Measurements from ENCODE around the gene LRRC7.

LRRC7 gene

DNA sequence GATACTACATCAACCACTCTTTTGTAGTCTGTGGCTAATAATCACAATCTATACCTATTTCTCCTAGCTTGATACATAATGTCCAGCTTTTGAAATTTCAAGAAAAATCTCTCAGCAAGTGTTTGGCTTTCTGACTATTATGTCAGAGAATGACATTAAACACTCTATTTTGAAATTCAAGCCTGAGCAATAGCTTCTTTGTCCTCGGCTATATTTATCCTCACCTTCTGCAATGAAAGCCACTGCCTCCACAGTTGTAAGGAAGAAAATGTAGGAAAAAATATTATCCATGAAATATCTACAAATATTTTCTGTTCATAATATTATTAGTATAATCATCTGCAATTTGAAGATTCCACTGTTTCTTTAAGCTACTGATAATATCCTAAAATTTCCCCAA lies 22.1 kb downstream of the LRRC7 start:
- DNase-seq (ENCODE audit: low spot score) = no peak

GRCh38 chr1:69592341-69592740 lies 24.6 kb downstream of the LRRC7 start:
- DNase-seq (ENCODE audit: low spot score) = no peak

DNA sequence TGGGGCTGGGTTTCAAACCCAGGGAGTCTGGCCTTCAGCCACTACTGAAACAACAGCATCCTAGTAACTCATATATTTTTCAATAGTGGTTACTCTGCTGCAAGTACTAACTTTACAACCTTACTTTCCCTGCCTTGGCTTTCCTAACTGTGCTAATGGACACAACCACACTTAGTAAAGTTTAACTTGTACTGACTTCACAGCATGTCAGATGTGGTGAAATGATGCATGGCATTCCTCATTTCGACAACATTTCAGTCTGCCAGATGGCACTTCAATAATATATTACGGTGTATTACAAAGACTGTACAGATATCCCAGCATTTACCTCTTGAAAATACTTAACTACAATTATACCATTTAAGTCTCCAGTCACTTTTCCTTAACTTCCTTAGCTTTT lies 27.8 kb downstream of the LRRC7 start:
- DNase-seq (ENCODE audit: low spot score) = no peak

DNA sequence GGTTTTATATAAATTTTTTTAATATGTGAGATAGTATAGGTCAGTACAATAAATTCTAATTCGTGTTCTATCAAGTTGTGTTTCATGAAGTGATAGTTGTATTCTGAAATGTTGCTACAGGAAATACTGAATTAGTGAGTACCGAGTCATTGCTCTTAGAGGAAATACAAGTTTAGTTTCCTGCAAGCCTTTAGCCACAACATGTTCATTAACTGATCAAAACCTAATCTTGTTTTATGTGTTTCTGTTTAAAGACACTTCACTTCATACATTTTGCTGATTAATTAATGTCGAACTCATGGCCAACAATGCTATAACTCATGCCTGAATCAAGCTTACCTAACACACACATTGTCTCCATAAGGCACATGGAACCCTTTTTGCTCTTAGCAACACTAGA lies 43.6 kb downstream of the LRRC7 start:
- no peak for DNase-seq (ENCODE audit: low spot score)

DNA sequence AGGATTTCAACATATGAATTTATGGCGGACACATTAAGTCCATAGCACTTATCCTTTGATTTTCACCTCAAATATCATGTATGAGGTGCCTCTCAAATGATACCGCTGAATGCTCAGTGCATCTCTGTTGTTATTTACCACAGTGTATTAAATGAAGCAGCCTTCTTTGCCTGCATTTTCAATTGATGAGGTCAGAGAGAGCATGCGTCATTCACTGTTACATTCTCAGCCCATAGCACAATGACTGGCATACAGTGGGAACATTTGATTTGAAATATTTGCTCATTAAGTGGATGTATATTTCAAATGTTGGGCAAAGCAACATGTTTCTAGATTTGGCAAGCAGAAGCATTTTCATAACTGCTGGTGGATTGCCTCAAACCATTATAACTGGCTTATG lies 45.7 kb downstream of the LRRC7 start:
- DNase-seq (ENCODE audit: low spot score) = no peak

- DNase-seq (ENCODE audit: low spot score) = no peak
Measured at GRCh38 chr1:69638673-69639072, 71.0 kb downstream of the LRRC7 start.

DNA sequence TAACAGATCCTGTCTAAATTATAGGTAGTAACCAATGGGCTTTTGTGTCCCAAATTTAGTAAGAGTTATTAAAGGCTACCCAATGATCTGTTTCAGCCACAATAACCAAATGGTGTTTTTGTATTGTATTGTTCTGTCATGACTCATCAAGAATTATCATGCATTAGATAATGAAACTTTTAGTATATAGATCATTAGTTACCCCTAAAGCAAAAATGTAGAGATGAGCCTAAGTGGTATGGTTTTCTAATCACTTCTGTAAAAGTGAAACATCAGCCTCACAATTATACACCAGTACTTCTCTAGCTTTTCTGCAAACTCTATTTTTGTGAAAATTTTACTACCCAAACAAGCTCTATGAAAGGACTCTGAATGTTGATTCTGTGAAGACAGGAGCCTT lies 71.4 kb downstream of the LRRC7 start:
- DNase-seq (ENCODE audit: low spot score) = no peak

GRCh38 chr1:69643266-69643665 lies 75.5 kb downstream of the LRRC7 start:
- DNase-seq (ENCODE audit: low spot score) = no peak

GRCh38 chr1:69645477-69645876 lies 77.8 kb downstream of the LRRC7 start:
- DNase-seq (ENCODE audit: low spot score) = no peak

- DNase-seq (ENCODE audit: low spot score) = no peak
Measured at GRCh38 chr1:69648486-69648885, 80.8 kb downstream of the LRRC7 start.

- no peak for DNase-seq (ENCODE audit: low spot score)
Measured at GRCh38 chr1:69649383-69649990, 81.8 kb downstream of the LRRC7 start.

- no peak for DNase-seq (ENCODE audit: low spot score)
Measured at GRCh38 chr1:69650779-69651178, 83.1 kb downstream of the LRRC7 start.

DNA sequence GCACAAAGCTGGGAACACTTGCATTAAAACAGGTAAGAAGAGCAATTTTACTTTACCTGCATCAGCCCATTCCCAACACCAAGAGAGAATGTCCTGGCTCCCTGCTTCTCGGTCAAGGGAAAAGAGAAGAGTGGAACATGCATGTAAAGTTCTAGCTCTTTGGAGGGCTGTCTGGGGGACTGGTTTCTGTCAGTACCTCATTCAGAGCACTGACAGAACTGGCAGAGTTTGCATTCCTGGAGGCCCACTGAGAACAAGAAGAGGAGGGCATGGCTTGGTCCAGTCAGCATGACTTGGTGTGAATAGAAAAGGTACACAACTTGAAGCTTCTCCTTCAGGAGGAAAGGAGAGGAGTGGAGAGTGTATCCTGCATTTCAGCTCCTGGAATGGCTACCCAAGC lies 83.9 kb downstream of the LRRC7 start:
- DNase-seq (ENCODE audit: low spot score) = no peak

- no peak for DNase-seq (ENCODE audit: low spot score)
Measured at GRCh38 chr1:69657971-69658370, 90.2 kb downstream of the LRRC7 start.

GRCh38 chr1:69661686-69662085 lies 94.0 kb downstream of the LRRC7 start:
- DNase-seq (ENCODE audit: low spot score) = no peak

GRCh38 chr1:69662321-69662720 lies 94.6 kb downstream of the LRRC7 start:
- no peak for DNase-seq (ENCODE audit: low spot score)

DNA sequence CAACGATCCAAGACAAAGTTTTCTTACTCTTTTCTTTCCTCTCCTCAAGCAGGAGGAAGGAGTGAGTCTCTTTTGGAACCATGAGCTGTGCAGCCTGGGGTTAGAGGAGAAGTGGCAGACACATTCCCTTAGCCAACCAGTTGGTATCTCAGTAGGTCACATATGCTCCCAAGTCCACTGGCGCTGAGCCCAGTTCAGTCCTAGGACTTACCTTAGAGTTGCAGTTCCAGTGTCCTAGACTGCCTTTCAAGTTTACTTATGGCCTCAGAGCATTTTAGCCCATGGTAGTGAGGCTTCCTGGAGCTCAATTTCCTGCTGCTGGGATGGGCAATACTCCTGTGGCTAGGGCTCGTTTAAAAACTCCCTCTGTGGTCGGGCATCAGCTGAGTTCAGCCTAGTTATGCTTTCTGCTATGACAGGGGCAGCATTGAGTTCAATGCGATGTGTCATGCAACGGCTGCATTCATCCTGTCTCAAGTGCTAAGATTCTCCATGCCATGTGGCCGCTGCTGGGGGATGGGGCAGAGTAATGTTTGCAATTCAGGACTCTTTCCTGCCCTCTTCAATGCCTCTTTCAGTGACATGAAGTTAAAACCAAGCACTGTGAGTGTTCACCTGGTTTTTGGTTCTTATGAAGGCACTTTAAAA lies 103.8 kb downstream of the LRRC7 start:
- no peak for DNase-seq (ENCODE audit: low spot score)

- no peak for DNase-seq (ENCODE audit: low spot score)
Measured at GRCh38 chr1:69673321-69673720, 105.6 kb downstream of the LRRC7 start.

GRCh38 chr1:69679965-69680364 lies 112.2 kb downstream of the LRRC7 start:
- DNase-seq (ENCODE audit: low spot score) = no peak

DNA sequence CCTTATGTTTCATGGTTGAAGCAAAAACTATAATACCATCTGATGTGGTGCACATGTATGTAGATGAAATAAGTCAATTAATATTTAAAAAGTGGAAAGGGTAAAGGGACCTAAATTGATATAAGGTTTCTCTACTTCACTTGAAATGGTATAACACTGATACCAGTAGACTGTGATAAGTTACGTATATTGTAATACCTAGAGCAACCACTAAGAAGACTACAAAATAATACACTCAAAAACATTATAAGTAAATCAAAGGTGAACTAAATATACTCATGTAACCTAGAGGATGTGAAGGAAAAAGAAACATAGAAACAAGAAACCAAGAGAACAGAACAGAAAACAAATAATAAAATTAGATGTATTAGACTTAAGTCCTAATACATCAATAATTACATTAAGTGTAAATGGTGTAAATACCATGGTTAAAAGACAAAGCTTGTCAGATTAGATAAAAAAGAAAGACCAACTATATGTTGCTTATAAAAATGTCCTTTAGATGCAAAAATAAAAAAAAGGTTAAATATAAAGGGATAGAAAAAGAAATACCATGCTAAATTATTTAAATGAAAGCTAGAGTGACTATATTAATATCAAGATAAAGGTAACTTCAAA lies 118.8 kb downstream of the LRRC7 start:
- peak; percentile 1 for DNase-seq (ENCODE audit: low spot score)

DNA sequence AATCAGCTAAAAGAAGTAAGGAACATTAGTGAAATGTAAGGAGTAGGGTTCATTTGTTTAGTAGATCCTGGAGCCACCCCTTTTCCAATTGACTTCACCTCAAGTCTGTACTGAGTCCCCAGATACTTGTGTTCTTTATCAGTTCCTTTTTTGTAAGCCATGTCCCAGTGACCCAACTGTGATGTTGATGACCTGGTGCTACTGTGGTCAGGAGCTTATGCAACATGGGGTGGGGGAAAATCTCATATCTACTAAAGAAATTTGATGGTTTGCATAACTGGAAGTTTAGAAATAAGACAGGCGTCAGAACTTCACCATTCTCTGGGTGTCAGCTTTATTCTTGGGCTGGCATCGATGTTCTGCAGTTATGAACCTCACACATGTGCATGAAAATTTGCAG lies 120.5 kb downstream of the LRRC7 start:
- no peak for DNase-seq (ENCODE audit: low spot score)

DNA sequence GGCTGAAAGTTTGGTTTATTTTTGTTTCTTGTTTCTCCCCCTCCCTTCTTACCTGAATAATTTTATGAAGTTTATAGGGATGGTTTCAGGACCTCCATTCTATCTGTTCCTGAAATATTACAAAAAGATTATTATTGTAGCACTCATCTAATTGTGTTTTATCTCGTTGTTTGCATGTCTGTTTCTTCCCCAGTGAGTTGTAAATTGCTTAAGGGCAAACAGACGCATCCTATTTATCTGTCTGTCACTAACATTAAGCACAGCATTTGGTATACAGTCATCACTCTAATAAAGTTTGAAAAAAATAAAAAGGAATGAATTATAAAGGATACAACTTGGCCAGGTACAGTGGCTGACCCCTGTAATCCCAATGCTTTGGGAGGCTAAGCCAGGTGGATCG lies 123.5 kb downstream of the LRRC7 start:
- DNase-seq (ENCODE audit: low spot score) = no peak

- DNase-seq (ENCODE audit: low spot score) = no peak
Measured at GRCh38 chr1:69693921-69694675, 126.4 kb downstream of the LRRC7 start.
